ENCODE results near the gene MUCL3.
"Not testable (repeated sequence)": the region's sequence is repeated elsewhere in the genome, so short reads cannot be mapped to it uniquely, and the experiment has no call there.

Gene MUCL3

DNA sequence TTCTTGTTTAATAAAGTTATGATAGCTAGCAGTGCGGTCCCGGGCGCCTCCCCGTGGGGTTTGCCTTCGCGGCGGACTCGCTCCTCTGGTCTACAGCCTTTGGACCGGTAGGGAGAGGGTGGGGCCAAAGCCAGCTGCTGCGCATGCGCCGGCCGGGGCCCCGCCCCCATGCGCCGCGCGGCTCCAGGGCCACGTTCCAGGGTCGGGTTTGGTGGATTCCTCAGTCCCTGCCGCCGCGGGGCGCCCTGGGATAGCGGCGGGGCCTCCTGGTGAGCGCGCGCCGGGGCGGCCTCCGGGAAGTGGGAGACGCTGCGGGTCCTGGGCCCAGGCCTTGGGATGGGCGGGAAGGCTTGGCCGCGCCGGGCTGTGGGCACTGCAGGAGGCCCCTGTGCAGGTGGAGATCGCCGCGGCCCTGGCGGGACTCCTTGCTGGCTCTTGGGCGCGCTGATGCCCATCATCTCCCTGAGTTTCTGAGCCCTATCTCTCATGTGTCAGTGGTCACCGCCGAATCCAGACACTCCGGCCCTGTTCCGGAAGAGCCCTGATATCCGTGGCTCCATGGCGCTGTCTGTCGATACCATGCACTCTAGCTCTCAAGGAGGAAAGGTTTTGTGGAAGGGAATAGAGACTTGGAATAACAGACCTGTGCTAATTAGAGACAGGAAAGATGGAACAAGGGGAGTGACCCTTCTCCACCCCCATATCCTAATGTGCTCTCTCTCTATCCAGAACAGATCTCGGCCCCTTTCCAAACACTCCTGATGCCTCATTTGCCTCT lies 26.5 kb upstream of the MUCL3 start, which contains the start of gene VARS2:
TSS of gene VARS2 (plus strand) at position 163 of the 778 bp plus-strand sequence. CDS start at position 762, 599 bp downstream.
- DNase-seq, result peak; percentile 81 to 82

DNA sequence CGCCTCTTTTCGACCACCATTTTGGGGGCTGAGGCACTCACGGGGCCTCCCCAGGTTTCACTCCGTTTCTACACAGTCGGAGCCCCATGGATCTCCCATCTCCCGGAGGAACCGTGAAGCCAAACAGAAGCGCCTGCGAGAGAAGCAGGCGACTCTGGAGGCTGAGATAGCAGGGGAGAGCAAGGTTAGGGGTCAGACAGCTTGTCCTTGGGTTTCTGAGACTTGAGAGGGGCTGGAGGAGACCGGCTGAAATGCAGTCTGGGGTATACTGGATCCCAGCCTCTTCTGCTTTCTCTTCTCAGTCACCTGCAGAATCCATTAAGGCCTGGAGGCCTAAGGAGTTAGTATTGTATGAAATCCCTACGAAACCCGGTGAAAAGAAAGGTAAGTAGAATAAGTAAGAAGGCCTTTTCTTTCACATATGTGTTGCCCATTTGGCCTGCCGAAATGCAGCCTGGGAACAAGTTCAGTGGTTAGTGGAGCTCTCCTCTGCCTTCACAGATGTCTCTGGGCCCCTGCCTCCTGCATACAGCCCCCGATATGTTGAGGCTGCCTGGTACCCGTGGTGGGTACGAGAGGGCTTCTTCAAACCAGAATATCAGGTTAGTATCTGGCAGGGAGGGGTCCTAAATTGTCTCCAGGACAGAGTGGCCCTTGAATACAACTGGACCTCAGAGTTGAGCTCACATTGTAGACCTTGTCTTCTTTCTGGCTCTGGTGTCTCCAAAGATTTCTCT lies 25.8 kb upstream of the MUCL3 start:
- peak in 1 of 2 experiments; percentile 4 for DNase-seq

GRCh38 chr6:30915591-30915946 lies 25.2 kb upstream of the MUCL3 start:
- peak; percentile 40 to 60 for DNase-seq

DNA sequence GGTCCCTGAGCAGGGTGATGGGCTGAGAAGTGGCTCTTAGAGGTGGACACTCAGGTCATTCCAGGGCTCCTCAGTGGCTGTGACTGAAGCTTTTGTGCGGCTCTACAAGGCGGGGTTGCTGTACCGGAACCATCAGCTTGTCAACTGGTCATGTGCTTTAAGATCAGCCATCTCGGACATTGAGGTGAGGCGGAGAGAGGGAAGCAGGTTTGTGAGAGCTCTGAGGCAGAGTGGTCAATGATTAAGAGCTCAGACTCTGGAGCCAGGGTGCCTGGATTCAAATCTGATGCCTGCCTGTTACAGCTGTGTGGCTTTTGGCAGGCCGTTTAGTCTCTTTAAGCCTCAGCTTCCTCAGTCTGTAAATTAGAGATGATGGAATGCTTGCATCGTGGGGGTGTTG lies 23.7 kb upstream of the MUCL3 start:
- no peak for DNase-seq

DNA sequence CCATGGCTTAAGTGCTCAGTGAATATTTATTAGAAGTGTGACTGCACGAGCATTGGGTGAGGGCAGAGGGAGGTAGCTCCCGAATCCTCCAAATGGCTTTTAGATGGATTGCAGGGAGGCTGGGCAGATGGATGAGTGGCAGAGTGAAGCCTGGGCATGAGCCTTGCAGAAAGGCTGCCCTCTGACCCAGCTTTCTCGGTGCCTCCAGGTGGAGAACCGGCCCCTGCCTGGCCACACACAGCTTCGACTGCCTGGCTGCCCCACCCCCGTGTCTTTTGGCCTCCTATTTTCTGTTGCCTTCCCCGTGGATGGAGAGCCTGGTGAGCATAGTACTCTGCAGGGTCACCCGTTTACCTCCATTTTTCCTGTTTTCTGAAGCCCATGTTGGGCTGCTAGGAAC lies 23.3 kb upstream of the MUCL3 start:
- DNase-seq, result no peak

- no peak for DNase-seq
Measured at GRCh38 chr6:30918670-30919069, 22.1 kb upstream of the MUCL3 start.

- DNase-seq, result no peak
Measured at GRCh38 chr6:30922447-30922852, 18.3 kb upstream of the MUCL3 start.

DNA sequence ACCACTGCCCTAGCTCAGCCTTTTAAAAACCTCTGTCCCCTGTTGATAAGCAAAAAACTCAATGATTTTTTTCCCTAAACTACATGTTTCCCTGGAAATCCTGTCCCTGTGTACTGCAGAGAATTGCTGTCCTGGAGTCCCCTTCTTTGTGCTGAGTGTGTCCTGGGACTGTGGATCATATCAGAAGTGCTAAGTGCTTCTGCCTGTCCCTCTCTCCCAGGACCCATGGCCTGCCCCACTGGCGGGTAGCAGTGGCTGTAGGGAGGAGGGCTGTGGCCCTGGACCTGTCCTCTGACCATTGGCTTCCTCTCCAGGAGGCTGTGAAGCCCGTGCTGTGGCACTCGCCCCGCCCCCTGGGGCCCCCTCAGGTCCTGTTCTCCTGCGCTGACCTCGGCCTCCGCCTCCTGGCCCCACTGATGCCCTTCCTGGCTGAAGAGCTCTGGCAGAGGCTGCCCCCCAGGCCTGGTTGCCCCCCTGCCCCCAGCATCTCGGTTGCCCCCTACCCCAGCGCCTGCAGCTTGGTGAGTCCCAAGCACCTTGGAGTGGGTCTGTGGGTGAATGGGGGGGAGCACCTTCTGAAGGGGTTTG lies 16.6 kb upstream of the MUCL3 start:
- not testable (repeated sequence) for DNase-seq

DNA sequence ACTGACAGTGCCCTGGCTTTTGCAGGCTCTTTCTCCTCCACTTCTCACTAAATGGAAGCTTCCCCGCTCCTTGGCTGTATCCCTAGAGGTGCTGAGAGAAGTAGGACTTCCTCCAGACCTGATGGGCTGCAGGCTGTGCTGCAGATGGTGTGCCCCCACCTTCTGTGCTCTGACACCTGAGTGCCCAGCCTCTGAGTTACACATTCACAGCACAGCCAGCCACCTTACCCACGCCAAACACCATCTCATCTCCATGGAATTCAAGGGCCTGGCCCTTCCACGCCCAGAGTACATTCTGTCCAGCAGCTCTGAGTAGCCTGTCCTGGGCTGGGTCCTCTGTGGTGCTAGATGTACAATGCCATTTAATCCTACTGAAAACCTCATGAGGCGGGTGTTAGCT lies 14.1 kb upstream of the MUCL3 start:
- DNase-seq, result no peak

GRCh38 chr6:30927080-30927479 lies 13.7 kb upstream of the MUCL3 start:
- not testable (repeated sequence) for DNase-seq

GRCh38 chr6:30928677-30929076 lies 12.1 kb upstream of the MUCL3 start:
- no peak for DNase-seq

DNA sequence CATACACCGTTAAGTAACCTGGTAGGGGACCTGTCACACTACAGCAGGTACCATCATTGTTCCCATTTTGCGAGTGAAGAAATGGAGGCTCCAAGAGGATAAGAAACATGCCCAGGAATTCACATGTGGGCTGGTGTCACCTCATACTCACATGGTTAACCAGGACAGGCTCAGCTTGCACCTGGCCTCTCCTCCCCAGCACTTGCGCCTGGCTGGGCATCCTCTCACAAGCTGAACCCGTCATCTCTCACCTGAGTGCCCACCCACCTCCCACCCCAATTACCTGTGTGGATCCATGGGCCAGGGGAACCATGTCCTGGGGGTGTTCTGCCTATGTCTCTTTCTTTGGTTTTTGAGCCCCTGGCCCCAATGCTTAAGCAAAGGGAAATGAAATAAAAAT lies 10.3 kb upstream of the MUCL3 start:
- DNase-seq, result no peak

DNA sequence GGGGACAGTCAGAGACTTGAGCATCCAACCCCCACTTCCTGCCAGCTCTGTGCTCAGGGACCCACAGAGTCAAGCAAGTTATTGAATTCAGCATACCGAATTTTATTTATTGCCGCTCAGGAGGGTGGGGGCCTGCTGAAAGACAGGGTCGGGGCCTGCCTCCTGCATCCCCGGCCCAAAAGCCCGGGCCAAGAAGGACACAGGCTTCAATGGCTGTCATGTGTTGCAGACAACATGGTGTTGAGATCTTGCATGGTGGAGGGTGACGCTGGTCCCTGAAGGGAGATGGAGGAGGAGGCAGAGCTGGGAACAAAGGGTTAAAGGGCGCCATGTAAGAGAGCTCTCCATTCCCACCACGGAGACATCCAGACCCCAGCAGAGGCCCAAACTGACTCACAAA lies 9.5 kb upstream of the MUCL3 start:
- no peak for DNase-seq

GRCh38 chr6:30931969-30932645 lies 8.7 kb upstream of the MUCL3 start, which contains the start of gene SFTA2:
TSS of gene SFTA2 (minus strand) at chr6:30932170. CDS start at chr6:30932096, 74 bp downstream.
- no peak for DNase-seq

- no peak for DNase-seq
Measured at GRCh38 chr6:30932665-30933365, 8.0 kb upstream of the MUCL3 start.

- no peak for DNase-seq
Measured at GRCh38 chr6:30935018-30935417, 5.8 kb upstream of the MUCL3 start.

DNA sequence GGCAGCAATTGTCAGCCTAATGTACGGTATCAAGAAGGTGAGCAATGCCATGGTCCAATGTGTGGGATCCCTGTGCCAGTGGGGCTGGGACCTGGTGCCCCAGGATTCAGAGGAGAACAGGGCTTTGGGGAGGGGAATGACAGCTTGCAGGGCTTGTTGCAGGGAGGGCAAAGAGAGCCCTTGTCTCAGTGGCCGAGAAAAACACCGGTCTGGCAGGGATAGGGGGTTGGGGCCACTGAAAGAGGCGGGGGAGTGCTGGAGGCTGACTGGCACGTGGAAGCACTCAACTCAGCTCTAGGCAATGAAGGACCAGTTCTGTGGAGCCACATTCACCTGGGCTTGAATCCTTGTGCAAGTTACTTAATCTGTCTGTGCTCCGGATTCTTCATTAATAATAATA lies 3.5 kb upstream of the MUCL3 start:
- no peak for DNase-seq

GRCh38 chr6:30938730-30939129 lies 2.0 kb upstream of the MUCL3 start:
- no peak for DNase-seq

DNA sequence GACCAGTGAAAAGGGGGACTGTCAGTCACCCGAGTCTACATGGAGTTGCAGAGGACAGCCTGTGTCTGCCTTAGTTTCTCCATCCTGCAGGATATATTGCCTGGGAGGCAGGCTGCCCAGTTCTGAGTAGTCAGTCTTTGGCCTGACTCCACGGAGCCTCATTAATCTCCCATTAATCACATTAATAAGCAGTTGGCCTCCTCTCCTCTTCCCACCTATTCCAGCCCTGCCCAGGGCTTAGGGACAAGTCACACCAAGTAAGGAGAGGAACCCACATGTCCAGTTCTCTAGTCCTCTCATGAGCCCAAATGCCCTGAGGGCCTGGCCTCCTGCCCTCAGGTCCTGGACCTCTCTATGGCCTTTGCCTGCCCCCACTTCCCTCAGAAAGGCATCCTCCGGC lies 1.3 kb upstream of the MUCL3 start:
- DNase-seq, result no peak

GRCh38 chr6:30942338-30943060 lies 1.7 kb downstream of the MUCL3 start:
- no peak for DNase-seq

DNA sequence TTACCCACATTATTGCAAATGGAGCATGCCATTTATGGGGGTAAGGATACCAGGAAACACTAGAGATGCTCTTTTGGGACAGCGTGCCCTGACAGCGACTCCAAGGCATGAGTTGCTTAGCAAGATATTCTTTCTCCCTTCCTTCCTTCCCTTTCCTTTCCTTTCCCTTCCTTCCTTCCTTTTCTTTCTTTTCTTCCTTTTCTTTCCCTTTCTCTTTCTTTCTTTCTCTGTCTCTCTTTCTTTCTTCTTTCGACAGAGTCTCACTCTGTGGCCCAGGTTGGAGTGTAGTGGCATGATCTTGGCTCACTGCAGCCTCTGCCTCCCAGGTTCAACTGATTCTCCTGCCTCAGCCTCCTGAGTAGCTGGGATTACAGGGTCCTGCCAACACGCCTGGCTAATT lies 3.3 kb downstream of the MUCL3 start:
- DNase-seq, result no peak

DNA sequence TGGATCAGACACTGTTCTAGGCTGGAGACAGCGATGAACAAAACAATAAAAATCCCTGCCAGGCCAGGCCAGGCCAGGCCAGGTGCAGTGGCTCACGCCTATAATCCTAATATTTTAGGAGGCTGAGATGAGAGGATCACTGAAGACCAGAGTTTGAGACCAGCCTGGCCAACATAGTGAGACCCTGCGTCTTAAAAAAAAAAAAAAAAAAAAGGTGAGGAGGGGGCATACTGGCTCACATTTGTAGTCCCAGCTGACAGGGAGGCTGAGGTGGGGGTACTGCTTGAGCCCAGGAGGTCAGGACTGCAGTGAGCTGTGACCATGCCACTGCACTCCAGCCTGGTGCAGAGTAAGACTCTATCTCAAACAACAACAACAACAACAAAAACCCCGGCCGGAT lies 4.5 kb downstream of the MUCL3 start:
- no peak for DNase-seq

Measured in SHP77 (cell line).